ENCODE results near the gene PCCA.
A peak's percentile ranks its signal among the peaks of the same experiment; 100 is the strongest.

The PCCA gene

GRCh38 chr13:100197591-100198365 lies 108.9 kb downstream of the PCCA start:
- no peak for DNase-seq (ENCODE audit: low spot score)
- TF ChIP-seq, protein P1, sequence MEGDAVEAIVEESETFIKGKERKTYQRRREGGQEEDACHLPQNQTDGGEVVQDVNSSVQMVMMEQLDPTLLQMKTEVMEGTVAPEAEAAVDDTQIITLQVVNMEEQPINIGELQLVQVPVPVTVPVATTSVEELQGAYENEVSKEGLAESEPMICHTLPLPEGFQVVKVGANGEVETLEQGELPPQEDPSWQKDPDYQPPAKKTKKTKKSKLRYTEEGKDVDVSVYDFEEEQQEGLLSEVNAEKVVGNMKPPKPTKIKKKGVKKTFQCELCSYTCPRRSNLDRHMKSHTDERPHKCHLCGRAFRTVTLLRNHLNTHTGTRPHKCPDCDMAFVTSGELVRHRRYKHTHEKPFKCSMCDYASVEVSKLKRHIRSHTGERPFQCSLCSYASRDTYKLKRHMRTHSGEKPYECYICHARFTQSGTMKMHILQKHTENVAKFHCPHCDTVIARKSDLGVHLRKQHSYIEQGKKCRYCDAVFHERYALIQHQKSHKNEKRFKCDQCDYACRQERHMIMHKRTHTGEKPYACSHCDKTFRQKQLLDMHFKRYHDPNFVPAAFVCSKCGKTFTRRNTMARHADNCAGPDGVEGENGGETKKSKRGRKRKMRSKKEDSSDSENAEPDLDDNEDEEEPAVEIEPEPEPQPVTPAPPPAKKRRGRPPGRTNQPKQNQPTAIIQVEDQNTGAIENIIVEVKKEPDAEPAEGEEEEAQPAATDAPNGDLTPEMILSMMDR (IDR thresholded peaks at IDR 0.05; ENCODE audit: extremely low read depth, insufficient read depth, missing control alignments): no peak
- in situ Hi-C loops (cut with MboI; ENCODE audit: low pct_unique_long_range_greater_than_20kb, low sequenced_read_pairs, unreplicated experiment): no loop called here

DNA sequence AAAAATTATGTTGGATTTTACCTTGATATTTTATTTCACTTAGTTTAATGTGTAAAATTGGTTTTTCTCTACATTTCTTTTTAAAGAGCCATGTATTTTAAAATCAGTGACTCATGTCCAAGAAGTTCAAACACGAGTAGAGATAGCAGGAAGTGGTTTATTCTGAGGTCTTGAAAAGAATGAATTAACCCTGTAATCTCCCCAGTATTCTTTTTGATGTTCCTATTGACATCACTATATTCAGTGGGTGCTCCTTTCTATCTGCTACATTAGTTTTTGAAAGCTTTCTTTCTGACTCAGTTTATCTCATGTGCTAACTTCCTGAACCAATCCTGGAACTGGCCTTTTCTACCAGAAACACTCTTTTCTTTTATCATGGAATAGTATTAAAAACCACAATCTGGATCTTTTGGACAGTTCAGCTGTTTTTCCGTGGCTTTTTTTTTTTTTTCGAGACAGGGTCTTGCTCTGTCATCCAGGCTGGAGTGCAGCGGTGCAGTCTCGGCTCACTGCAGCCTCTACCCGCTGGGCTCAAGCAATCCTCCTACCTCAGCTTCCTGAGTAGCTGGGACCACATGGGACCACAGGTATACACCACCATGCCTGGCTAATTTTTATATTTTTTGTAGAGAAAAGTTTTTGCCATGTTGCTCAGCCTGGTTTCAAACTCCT lies 114.9 kb downstream of the PCCA start:
- TF ChIP-seq, protein P1 (IDR thresholded peaks at IDR 0.05; ENCODE audit: extremely low read depth, insufficient read depth, missing control alignments): no peak
- in situ Hi-C loops (cut with MboI; ENCODE audit: low pct_unique_long_range_greater_than_20kb, low sequenced_read_pairs, unreplicated experiment): no loop called here
- DNase-seq (ENCODE audit: low spot score): peak; percentile 31

GRCh38 chr13:100208002-100208401 lies 119.1 kb downstream of the PCCA start:
- no peak for DNase-seq (ENCODE audit: low spot score)
- TF ChIP-seq, protein P1 (IDR thresholded peaks at IDR 0.05; ENCODE audit: extremely low read depth, insufficient read depth, missing control alignments): no peak
- in situ Hi-C loops (cut with MboI; ENCODE audit: low pct_unique_long_range_greater_than_20kb, low sequenced_read_pairs, unreplicated experiment): no loop called here

DNA sequence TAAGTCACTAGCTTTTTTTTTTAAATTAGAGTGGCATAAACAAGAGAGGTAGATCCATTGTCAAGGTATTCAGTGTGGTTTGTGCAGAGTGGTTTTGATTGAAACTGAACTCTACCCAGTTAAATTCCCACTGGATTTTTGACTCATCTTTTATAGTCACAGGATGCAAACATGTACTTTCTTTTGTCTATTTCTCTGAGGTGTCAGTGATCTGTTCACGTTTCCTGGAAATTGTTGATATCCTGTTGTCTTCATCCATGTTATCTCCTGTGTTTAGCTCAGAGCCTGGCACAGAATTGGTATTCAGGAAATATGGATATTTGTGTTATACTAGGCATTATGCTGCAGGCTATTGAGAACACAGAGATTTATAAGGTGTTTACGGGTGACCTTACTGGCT lies 119.7 kb downstream of the PCCA start:
- in situ Hi-C loops (cut with MboI; ENCODE audit: low pct_unique_long_range_greater_than_20kb, low sequenced_read_pairs, unreplicated experiment): no loop called here
- TF ChIP-seq, protein P1 (IDR thresholded peaks at IDR 0.05; ENCODE audit: extremely low read depth, insufficient read depth, missing control alignments): no peak
- DNase-seq (ENCODE audit: low spot score): no peak

- TF ChIP-seq, protein P1 (IDR thresholded peaks at IDR 0.05; ENCODE audit: extremely low read depth, insufficient read depth, missing control alignments): no peak
- no peak for DNase-seq (ENCODE audit: low spot score)
- in situ Hi-C loops (cut with MboI; ENCODE audit: low pct_unique_long_range_greater_than_20kb, low sequenced_read_pairs, unreplicated experiment): no loop called here
Measured at GRCh38 chr13:100209857-100210825, 121.2 kb downstream of the PCCA start.

- DNase-seq (ENCODE audit: low spot score): no peak
- in situ Hi-C loops (cut with MboI; ENCODE audit: low pct_unique_long_range_greater_than_20kb, low sequenced_read_pairs, unreplicated experiment): no loop called here
- TF ChIP-seq, protein P1 (IDR thresholded peaks at IDR 0.05; ENCODE audit: extremely low read depth, insufficient read depth, missing control alignments): no peak
Measured at GRCh38 chr13:100211016-100211710, 122.3 kb downstream of the PCCA start.
